Neural cell (in vitro differentiated cells): ENCODE results near the gene STXBP5. TPM values are rescaled to one million over a fixed set of nuclear protein-coding genes. Genes with fewer than 3 reads are reported as not detected.

Experiments
- H2AFZ ChIP-seq: fragments of 200-600, 300-800 bp; sonication (generic), shearing (Covaris generic); 2 replicates; pipeline ENCODE4 v1.6.0; 2014; ENCODE audit warnings: low read depth, mild to moderate bottlenecking, antibody characterized with exemption, low read length, moderate library complexity
- H3F3A ChIP-seq: fragments of 200-600 bp; shearing (Covaris generic); 2 replicates; pipeline ENCODE4 v1.6.1; 2016; ENCODE audit warnings: mild to moderate bottlenecking, moderate library complexity, mixed read lengths, antibody characterized with exemption, low read length; ENCODE audit not compliant: insufficient read depth, poor library complexity, severe bottlenecking
- H3K27ac ChIP-seq: fragments of 200-600, 300-800 bp; sonication (generic), shearing (Covaris generic); 2 replicates; pipeline ENCODE4 v1.5.1; 2014; ENCODE audit warnings: mild to moderate bottlenecking, low read length, moderate library complexity
- H3K27me3 ChIP-seq: fragments of 300-800, 200-600 bp; sonication (generic), shearing (Covaris generic); 2 replicates; pipeline ENCODE4 v1.6.0; 2014; ENCODE audit warnings: mild to moderate bottlenecking, low read depth, low read length, moderate library complexity; ENCODE audit not compliant: insufficient read depth
- H3K36me3 ChIP-seq: fragments of 300-800, 200-600 bp; sonication (generic), shearing (Covaris generic); 2 replicates; pipeline ENCODE4 v1.5.1; 2014; ENCODE audit warnings: mild to moderate bottlenecking, antibody characterized with exemption, low read length, moderate library complexity; ENCODE audit not compliant: insufficient read depth
- H3K4me2 ChIP-seq: fragments of 300-800, 200-600 bp; sonication (generic), shearing (Covaris generic); 2 replicates; pipeline ENCODE4 v1.6.0; 2014; ENCODE audit warnings: mild to moderate bottlenecking, low read length
- H3K4me3 ChIP-seq: fragments of 300-800, 200-600 bp; sonication (generic), shearing (Covaris generic); 2 replicates; pipeline ENCODE4 v1.5.1; 2014; ENCODE audit warnings: mild to moderate bottlenecking, low read length, moderate library complexity
- H3K79me2 ChIP-seq: fragments of 200-600 bp; shearing (Covaris generic); replicated peaks from 2 replicates; pipeline ENCODE4 v1.6.0; 2014; ENCODE audit warnings: mild to moderate bottlenecking, low read length, moderate library complexity; ENCODE audit not compliant: insufficient read depth
- H3K9ac ChIP-seq: fragments of 300-800, 200-600 bp; sonication (generic), shearing (Covaris generic); 2 replicates; pipeline ENCODE4 v1.6.1; 2016; ENCODE audit warnings: mild to moderate bottlenecking, low read length, mixed read lengths
- H3K9me2 ChIP-seq: fragments of 200-600 bp; shearing (Covaris generic); 2 replicates; pipeline ENCODE4 v1.6.1; 2016; ENCODE audit warnings: mild to moderate bottlenecking, low read length, mixed read lengths; ENCODE audit not compliant: insufficient read depth
- H3K9me3 ChIP-seq: fragments of 200-600, 300-800 bp; sonication (generic), shearing (Covaris generic); 2 replicates; pipeline ENCODE4 v1.6.1; 2016; ENCODE audit warnings: mild to moderate bottlenecking, mixed run types, low read length, moderate library complexity, mixed read lengths
- H4K20me1 ChIP-seq: fragments of 200-600 bp; shearing (Covaris generic); 2 replicates; pipeline ENCODE4 v1.6.1; 2016; ENCODE audit warnings: mild to moderate bottlenecking, mixed run types; ENCODE audit not compliant: insufficient read depth
- EP300 ChIP-seq: fragments of 450-650 bp; conservative IDR thresholded peaks from 2 replicates; pipeline ENCODE4 v1.6.1; 2014; ENCODE audit warnings: antibody characterized with exemption, mild to moderate bottlenecking, moderate library complexity; ENCODE audit not compliant: poor library complexity, severe bottlenecking
- EZH2 ChIP-seq: fragments of 200-600, 300-800 bp; shearing (Covaris generic), sonication (generic); IDR thresholded peaks from 2 replicates; pipeline ENCODE4 v1.6.1; 2014; ENCODE audit warnings: antibody characterized with exemption, low read length, borderline replicate concordance, mild to moderate bottlenecking; ENCODE audit not compliant: insufficient read depth, poor library complexity, severe bottlenecking
- MXI1 ChIP-seq: fragments of 450-650 bp; conservative IDR thresholded peaks from 2 replicates; pipeline ENCODE4 v1.6.1; 2014; ENCODE audit warnings: antibody characterized with exemption, mild to moderate bottlenecking; ENCODE audit not compliant: poor library complexity, severe bottlenecking
- POLR2AphosphoS5 ChIP-seq: IDR thresholded peaks from 2 replicates; pipeline ENCODE4 v1.6.1; 2012
- RAD21 ChIP-seq: fragments of 450-650 bp; conservative IDR thresholded peaks from 2 replicates; pipeline ENCODE4 v1.6.1; 2014; ENCODE audit warnings: antibody characterized with exemption, mild to moderate bottlenecking, moderate library complexity
- REST ChIP-seq: IDR thresholded peaks from 2 replicates; pipeline ENCODE4 v1.6.1; 2012; ENCODE audit warnings: borderline replicate concordance
- SMC3 ChIP-seq: fragments of 450-650 bp; conservative IDR thresholded peaks from 2 replicates; pipeline ENCODE4 v1.6.1; 2014; ENCODE audit warnings: antibody characterized with exemption, mild to moderate bottlenecking, moderate library complexity; ENCODE audit not compliant: poor library complexity
- TAF1 ChIP-seq: IDR thresholded peaks from 2 replicates; pipeline ENCODE4 v1.6.1; 2012; ENCODE audit warnings: low read depth
- polyA plus RNA-seq: library from polyadenylated mRNA; depleted of rRNA; stranded (reverse); fragments of >200 nt; gene quantifications from 2 replicates; pipeline ENCODE4 v1.2.3, GENCODE V29; 2014
- TF ChIP-seq, protein P1 (sequence below): fragments of 450-650 bp; IDR thresholded peaks from 2 replicates; pipeline ENCODE4 v1.5.1; 2014; ENCODE audit warnings: antibody characterized with exemption, mild to moderate bottlenecking, moderate library complexity; ENCODE audit not compliant: poor library complexity, severe bottlenecking

STXBP5 gene
- polyA plus RNA-seq, 1 donor from 2014 or later: 56.4 TPM

DNA sequence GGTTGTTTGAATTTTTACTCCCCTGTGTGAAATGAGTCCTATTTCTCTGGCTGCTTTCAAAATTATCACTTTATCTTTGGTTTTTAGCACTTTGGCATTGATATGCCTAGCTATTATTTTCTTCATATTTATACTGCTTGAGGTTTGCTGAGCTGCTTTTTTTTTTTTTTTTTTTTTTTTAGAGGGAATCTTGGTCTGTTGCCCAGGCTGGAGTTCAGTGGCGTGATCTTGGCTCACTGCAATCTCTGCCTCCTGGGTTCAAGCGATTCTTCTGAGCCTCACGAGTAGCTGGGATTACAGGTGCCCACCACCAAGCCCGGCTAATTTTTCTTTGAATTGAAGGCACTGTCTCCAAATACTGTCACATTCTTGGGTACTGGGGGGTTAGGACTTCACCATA, 40.6 kb downstream of the STXBP5 start:
- Histone ChIP-seq H2AFZ (no peak overlapping the region), H3K27ac (no peak overlapping the region), H3K9me2 (no peaks in the 10 kb centered on the region), H3K79me2 (no peaks in the 10 kb centered on the region), H3K36me3 (peaks cover 3% of the 10 kb centered on the region), H3K9me3 (no peaks in the 10 kb centered on the region), H3F3A (no peaks in the 10 kb centered on the region), H3K9ac (no peak overlapping the region), H3K4me2 (no peak overlapping the region), H3K27me3 (no peaks in the 10 kb centered on the region), H4K20me1 (no peaks in the 10 kb centered on the region), H3K4me3 (no peak overlapping the region)
- TF ChIP-seq, protein P1, sequence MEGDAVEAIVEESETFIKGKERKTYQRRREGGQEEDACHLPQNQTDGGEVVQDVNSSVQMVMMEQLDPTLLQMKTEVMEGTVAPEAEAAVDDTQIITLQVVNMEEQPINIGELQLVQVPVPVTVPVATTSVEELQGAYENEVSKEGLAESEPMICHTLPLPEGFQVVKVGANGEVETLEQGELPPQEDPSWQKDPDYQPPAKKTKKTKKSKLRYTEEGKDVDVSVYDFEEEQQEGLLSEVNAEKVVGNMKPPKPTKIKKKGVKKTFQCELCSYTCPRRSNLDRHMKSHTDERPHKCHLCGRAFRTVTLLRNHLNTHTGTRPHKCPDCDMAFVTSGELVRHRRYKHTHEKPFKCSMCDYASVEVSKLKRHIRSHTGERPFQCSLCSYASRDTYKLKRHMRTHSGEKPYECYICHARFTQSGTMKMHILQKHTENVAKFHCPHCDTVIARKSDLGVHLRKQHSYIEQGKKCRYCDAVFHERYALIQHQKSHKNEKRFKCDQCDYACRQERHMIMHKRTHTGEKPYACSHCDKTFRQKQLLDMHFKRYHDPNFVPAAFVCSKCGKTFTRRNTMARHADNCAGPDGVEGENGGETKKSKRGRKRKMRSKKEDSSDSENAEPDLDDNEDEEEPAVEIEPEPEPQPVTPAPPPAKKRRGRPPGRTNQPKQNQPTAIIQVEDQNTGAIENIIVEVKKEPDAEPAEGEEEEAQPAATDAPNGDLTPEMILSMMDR: no peak
- no peak for TF ChIP-seq REST
- no peak for TF ChIP-seq MXI1
- TF ChIP-seq EP300: no peak
- TF ChIP-seq RAD21: no peak
- no peak for TF ChIP-seq POLR2AphosphoS5
- TF ChIP-seq TAF1: no peak
- no peak for TF ChIP-seq EZH2
- TF ChIP-seq SMC3: no peak

- Histone ChIP-seq H3K79me2 (no peaks in the 10 kb centered on the region), H4K20me1 (no peaks in the 10 kb centered on the region), H3K9me3 (no peaks in the 10 kb centered on the region), H3K9me2 (no peaks in the 10 kb centered on the region), H3K4me3 (no peak overlapping the region), H3K36me3 (peaks cover 3% of the 10 kb centered on the region), H3K4me2 (no peak overlapping the region), H2AFZ (no peak overlapping the region), H3K27ac (no peak overlapping the region), H3K9ac (no peak overlapping the region), H3K27me3 (no peaks in the 10 kb centered on the region), H3F3A (no peaks in the 10 kb centered on the region)
- TF ChIP-seq SMC3 (no peak), TAF1 (no peak), POLR2AphosphoS5 (no peak), MXI1 (no peak), EZH2 (no peak), REST (no peak), RAD21 (no peak), EP300 (no peak)
- TF ChIP-seq, protein P1: no peak
These were observed 41.5 kb downstream of the STXBP5 start for GRCh38 chr6:147245693-147246092.
